MCF 10A (cell line): ENCODE results near the gene RPS14. TPM values are rescaled to one million over a fixed set of nuclear protein-coding genes. Genes with fewer than 3 reads are reported as not detected.

Experiments
- BruUV-seq: library from RNA; stranded (reverse); fragments of 400-500 nt; replicated peaks from 2 replicates; lab custom pipeline; 2021; lab: Mats Ljungman, UMichigan
- CTCF ChIA-PET: fragments of 300-600 bp; sonication (Branson Sonifier 250); formaldehyde crosslinking; extraction: SDS; loops from one replicate; lab custom pipeline; 2021; ENCODE audit warnings: antibody characterized with exemption, inconsistent platforms; lab: Yijun Ruan, JAX
- POLR2A ChIA-PET: fragments of 300-600, 350-650 bp; sonication (Branson Sonifier 250); formaldehyde crosslinking; extraction: SDS; loops from one replicate; lab custom pipeline; 2020; ENCODE audit warnings: antibody characterized with exemption, inconsistent platforms; lab: Yijun Ruan, JAX
- DNase-seq: peaks from one replicate; pipeline ENCODE4 v3.0.0-alpha.2; 2018; ENCODE audit not compliant: unreplicated experiment
- H3K27ac Mint-ChIP-seq: one replicate; pipeline ENCODE4 v1.8.0; 2022; ENCODE audit warnings: mild to moderate bottlenecking, low read depth, mixed read lengths; ENCODE audit not compliant: unreplicated experiment
- H3K27me3 Mint-ChIP-seq: one replicate; pipeline ENCODE4 v1.8.0; 2022; ENCODE audit warnings: mixed read lengths; ENCODE audit not compliant: insufficient read depth, unreplicated experiment
- H3K36me3 Mint-ChIP-seq: one replicate; pipeline ENCODE4 v1.8.0; 2022; ENCODE audit warnings: mild to moderate bottlenecking, moderate library complexity, mixed read lengths; ENCODE audit not compliant: insufficient read depth, unreplicated experiment
- H3K4me1 Mint-ChIP-seq: one replicate; pipeline ENCODE4 v1.8.0; 2022; ENCODE audit warnings: mixed read lengths; ENCODE audit not compliant: insufficient read depth, unreplicated experiment
- H3K4me3 Mint-ChIP-seq: one replicate; pipeline ENCODE4 v1.8.0; 2022; ENCODE audit warnings: mild to moderate bottlenecking, moderate library complexity, mixed read lengths; ENCODE audit not compliant: unreplicated experiment
- H3K9me3 Mint-ChIP-seq: one replicate; pipeline ENCODE4 v1.8.0; 2022; ENCODE audit warnings: mixed read lengths; ENCODE audit not compliant: unreplicated experiment
- intact Hi-C: fragments of 100-400 bp; cut with micrococcal nuclease; formaldehyde crosslinking; loops from 2 replicates; pipeline ENCODE4 v1.14.1; 2022
- total RNA-seq: library from RNA; stranded (reverse); gene quantifications from 2 replicates; pipeline ENCODE4 v1.2.3, GENCODE V29; 2022
- TF ChIP-seq, protein P1 (sequence below): fragments of 200-600 bp; IDR thresholded peaks from one replicate; pipeline ENCODE4 v1.8.0; 2022; ENCODE audit warnings: antibody characterized with exemption, mild to moderate bottlenecking; ENCODE audit not compliant: unreplicated experiment

Gene RPS14
- total RNA-seq, 1 experiment from 2014 or later = 5,481 TPM

DNA sequence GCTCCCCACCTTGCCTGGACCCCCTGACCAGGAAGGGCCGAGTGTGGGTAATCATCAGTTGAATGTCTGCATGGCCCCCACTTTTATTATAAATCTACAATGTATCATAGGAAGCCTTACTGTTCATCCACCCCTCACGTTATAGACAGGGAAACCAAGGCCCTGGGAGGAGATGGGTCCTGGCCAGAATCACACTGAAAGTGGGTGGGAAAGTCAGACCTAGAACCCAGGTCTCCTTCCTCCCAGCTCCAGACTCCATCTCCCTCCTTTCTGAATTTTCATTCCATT lies 53.9 kb downstream of the RPS14 start:
- intact Hi-C loops = no loop called here
- H3K4me3 Mint-ChIP-seq = no peak overlapping the region
- H3K27ac Mint-ChIP-seq = no peak overlapping the region
- no TSS peak for BruUV-seq
- TF ChIP-seq, protein P1, sequence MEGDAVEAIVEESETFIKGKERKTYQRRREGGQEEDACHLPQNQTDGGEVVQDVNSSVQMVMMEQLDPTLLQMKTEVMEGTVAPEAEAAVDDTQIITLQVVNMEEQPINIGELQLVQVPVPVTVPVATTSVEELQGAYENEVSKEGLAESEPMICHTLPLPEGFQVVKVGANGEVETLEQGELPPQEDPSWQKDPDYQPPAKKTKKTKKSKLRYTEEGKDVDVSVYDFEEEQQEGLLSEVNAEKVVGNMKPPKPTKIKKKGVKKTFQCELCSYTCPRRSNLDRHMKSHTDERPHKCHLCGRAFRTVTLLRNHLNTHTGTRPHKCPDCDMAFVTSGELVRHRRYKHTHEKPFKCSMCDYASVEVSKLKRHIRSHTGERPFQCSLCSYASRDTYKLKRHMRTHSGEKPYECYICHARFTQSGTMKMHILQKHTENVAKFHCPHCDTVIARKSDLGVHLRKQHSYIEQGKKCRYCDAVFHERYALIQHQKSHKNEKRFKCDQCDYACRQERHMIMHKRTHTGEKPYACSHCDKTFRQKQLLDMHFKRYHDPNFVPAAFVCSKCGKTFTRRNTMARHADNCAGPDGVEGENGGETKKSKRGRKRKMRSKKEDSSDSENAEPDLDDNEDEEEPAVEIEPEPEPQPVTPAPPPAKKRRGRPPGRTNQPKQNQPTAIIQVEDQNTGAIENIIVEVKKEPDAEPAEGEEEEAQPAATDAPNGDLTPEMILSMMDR = no peak
- POLR2A ChIA-PET = interaction anchor here (0.7 to 1.1 kb wide), 2 partner anchors 13 to 54 kb away, joined by 3 read pairs; partner anchors contain the start of gene RPS14
- no peaks in the 10 kb centered on the region for H3K27me3 Mint-ChIP-seq
- CTCF ChIA-PET = interaction anchor here (0.6 to 1.0 kb wide), 4 partner anchors 28 to 1564 kb away, joined by 3 to 4 read pairs (median 3); no protein-coding TSS in a partner anchor
- no peaks in the 10 kb centered on the region for H3K9me3 Mint-ChIP-seq
- no peak for DNase-seq
- peaks cover 80% of the 10 kb centered on the region for H3K36me3 Mint-ChIP-seq
- no peaks in the 10 kb centered on the region for H3K4me1 Mint-ChIP-seq

DNA sequence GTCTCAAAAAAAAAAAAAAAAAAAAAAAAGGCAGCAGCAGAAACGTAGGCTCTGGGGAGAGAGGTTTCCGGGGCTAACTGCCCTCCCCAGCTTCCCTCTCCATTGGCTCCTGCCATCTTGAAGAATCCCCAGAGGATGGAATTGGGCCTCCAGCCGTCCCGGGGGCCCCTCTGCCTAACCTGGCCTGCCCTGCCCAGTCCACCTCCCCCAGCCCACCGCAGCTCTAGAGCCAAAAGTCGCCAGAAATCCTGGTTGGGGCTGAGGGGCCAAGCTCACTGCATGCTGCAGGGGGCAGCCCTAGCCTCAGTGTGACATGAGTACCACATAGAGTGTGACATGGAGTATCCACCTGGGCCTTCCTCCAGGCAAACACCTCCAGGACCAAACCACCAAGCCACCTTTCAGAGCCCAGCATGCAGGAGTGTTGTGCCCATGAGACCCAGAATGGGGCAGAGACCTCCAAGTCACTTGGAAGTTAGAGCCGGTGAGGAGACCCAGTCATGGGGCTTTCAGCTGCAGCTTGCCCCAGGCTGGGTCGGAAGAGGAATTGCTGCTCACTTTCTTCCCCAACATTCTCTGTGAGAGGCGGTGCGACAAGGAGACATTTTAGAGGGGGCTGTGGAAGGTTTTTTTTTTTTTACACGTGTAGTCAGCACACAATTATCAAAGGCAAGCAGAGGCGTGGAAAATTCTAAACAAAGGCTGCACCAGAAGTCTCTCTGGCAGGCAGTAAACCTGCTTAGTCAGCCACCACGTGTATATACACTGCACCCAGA lies 54.4 kb downstream of the RPS14 start:
- Mint-ChIP-seq H3K9me3 (no peaks in the 10 kb centered on the region), H3K4me3 (no peak overlapping the region), H3K27ac (no peak overlapping the region), H3K27me3 (no peaks in the 10 kb centered on the region), H3K4me1 (no peaks in the 10 kb centered on the region), H3K36me3 (peaks cover 83% of the 10 kb centered on the region)
- TF ChIP-seq, protein P1 = no peak
- CTCF ChIA-PET = interaction anchor here (0.5 to 1.1 kb wide), 8 partner anchors 9 to 1563 kb away, joined by 3 to 4 read pairs (median 3); no protein-coding TSS in a partner anchor
- intact Hi-C loops = no loop called here
- BruUV-seq = no TSS peak
- DNase-seq = no peak
- POLR2A ChIA-PET = interaction anchor here (0.6 to 1.1 kb wide), 3 partner anchors 12 to 875 kb away, joined by 3 read pairs; partner anchors contain the start of gene RPS14

DNA sequence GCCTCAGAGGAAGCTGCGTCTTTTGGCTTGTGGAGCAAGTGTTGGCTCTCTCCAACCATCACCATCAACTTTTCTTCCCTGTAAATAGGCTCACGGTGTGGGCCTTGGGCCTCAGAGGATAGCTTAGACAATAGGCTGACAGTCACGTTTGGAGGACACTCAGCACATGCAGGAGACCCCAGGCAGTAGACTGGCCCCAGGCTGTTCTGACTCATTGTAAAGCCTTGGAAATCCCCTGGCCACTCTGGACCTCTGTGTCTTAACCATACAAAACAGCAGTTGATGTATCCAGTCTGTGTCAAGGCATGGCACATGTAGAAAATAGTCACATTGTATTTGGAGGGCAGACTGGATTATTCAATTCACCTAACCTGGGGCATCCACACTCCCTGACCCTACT lies 55.4 kb downstream of the RPS14 start:
- Mint-ChIP-seq H3K27me3 (no peaks in the 10 kb centered on the region), H3K9me3 (no peaks in the 10 kb centered on the region), H3K4me3 (no peak overlapping the region), H3K27ac (no peak overlapping the region), H3K4me1 (no peaks in the 10 kb centered on the region), H3K36me3 (peaks cover 85% of the 10 kb centered on the region)
- no TSS peak for BruUV-seq
- ChIA-PET POLR2A (interaction anchor here (0.6 kb wide), 1 partner anchor 876 kb away, joined by 3 read pairs; no protein-coding TSS in a partner anchor), CTCF (interaction anchor here (0.5 to 1.1 kb wide), 5 partner anchors 16 to 634 kb away, joined by 3 read pairs; no protein-coding TSS in a partner anchor)
- DNase-seq = no peak
- intact Hi-C loops = no loop called here
- TF ChIP-seq, protein P1 = no peak

DNA sequence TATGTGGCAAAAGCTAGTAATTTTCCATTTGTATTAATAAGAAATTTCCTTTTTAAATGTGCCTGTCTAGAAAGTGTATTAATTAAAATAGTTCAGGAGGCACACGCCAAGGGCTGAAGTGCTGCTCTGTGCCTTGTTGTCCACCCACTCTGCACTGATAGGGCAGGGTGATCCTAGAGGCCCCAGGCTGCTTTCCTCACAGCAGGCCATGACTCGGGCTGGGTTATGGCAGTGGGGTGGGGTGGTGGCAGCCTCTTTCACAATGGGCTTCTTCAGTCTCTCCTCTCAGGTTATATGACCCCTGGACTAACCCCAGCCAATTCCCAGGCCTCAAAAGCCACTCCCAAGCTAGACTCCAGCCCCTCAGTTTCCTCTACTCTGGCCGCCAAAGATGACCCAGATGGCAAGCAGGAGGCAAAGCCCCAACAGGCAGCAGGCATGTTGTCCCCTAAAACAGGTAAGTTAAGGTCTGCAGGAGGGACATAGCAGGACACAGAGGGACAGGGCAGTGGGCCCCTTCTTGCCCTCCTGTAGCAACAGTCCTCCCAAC lies 56.4 kb downstream of the RPS14 start:
- ChIA-PET POLR2A (no interaction called here), CTCF (no interaction called here)
- H3K4me3 Mint-ChIP-seq = no peak overlapping the region

More for the DNA sequence above, 56.4 kb downstream of the RPS14 start:
- TF ChIP-seq, protein P1 = no peak
- no peaks in the 10 kb centered on the region for H3K27me3 Mint-ChIP-seq
- DNase-seq = no peak
- no TSS peak for BruUV-seq
- H3K9me3 Mint-ChIP-seq = no peaks in the 10 kb centered on the region
- intact Hi-C loops = no loop called here
- H3K4me1 Mint-ChIP-seq = no peaks in the 10 kb centered on the region
- no peak overlapping the region for H3K27ac Mint-ChIP-seq
- H3K36me3 Mint-ChIP-seq = peaks cover 80% of the 10 kb centered on the region
